Measurements from ENCODE around the gene TMCO6.

- no peak for TF ChIP-seq CTCF (IDR thresholded peaks at IDR 0.05)
- no peak for TF ChIP-seq TEAD4 (CRISPR knock-in tag; IDR thresholded peaks at IDR 0.05)
- TF ChIP-seq FOXK1 (CRISPR knock-in tag; IDR thresholded peaks at IDR 0.05), result no peak
- no peak for TF ChIP-seq ZNF232 (CRISPR knock-in tag; IDR thresholded peaks at IDR 0.05)
- TF ChIP-seq NFYB (CRISPR knock-in tag; conservative IDR thresholded peaks at IDR 0.05; ENCODE audit: low read depth), result no peak
- TF ChIP-seq ZNF512 (CRISPR knock-in tag; IDR thresholded peaks at IDR 0.05; ENCODE audit: borderline replicate concordance), result no peak
- no peak for TF ChIP-seq E2F5 (CRISPR knock-in tag; IDR thresholded peaks at IDR 0.05)
Measured at GRCh38 chr5:140627972-140628371, 11.3 kb upstream of the TMCO6 start.
